Caki2 (cell line): ENCODE results near the gene C16orf90. TPM values are rescaled to one million over a fixed set of nuclear protein-coding genes. Genes with fewer than 3 reads are reported as not detected.
"Not testable (repeated sequence)": the region's sequence is repeated elsewhere in the genome, so short reads cannot be mapped to it uniquely, and the experiment has no call there.

ENCODE experiments used
- DNase-seq: peaks from one replicate; pipeline ENCODE4 v3.0.0-alpha.2; 2015; ENCODE audit warnings: low read depth
- in situ Hi-C: cut with HindIII; loops from 2 replicates; pipeline ENCODE4 v1.10.0; 2016; ENCODE audit warnings: low sequenced_read_pairs, low pct_unique_long_range_greater_than_20kb, mixed read lengths
- total RNA-seq: library from RNA; depleted of rRNA; stranded (reverse); fragments of >200 nt; shearing (Covaris generic); gene quantifications from 2 replicates; pipeline ENCODE4 v1.2.3, GENCODE V29; 2014; ENCODE audit warnings: low replicate concordance

C16orf90 gene
- total RNA-seq, 1 experiment from 2014 or later, result not detected

DNA sequence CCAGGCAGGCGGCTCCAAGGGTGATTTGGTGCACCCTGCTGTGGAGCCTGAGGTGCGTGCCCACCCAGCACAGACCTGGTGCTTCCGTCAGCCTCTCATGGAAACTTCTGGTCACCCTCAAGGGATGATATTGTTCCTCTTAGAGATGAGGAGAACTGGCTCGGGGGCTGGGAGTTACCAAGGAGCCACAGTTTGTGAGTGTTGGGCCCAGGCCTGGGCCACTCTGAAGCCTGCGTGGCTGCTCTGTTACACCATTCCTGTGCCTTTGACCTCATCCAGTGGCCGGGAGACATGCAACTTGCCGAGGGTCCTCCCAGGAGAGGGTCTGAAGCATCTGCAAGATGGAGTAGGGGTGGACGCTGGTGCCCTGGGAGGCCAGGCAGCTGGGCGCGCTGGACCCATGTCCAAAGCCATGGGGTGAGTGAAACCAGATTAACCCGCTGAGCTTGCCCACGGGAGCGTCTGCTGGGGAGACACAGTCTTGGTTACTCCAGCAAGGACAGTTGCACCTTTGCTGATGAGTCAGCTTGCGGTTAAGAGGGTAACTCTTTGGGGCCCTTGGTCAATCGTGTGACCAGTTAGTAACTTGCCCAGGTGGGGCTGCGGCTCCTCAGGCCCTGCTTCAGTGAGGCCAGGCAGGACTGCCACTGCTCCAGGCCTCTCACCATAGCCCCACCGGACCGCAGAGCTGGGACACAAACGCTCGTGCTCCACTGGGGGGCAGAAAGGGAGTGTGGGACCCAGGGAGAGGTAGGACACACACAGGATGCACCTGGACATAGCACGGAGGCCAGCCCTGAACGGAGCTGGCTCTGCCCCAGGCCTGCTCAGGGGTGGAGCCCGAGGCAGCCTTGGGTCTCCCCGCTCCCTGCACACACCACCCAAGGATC, 7.5 kb downstream of the C16orf90 start:
- DNase-seq, result no peak
- in situ Hi-C loops, result no loop called here

GRCh38 chr16:3486506-3487215, 8.6 kb downstream of the C16orf90 start:
- no peak for DNase-seq
- in situ Hi-C loops, result no loop called here

DNA sequence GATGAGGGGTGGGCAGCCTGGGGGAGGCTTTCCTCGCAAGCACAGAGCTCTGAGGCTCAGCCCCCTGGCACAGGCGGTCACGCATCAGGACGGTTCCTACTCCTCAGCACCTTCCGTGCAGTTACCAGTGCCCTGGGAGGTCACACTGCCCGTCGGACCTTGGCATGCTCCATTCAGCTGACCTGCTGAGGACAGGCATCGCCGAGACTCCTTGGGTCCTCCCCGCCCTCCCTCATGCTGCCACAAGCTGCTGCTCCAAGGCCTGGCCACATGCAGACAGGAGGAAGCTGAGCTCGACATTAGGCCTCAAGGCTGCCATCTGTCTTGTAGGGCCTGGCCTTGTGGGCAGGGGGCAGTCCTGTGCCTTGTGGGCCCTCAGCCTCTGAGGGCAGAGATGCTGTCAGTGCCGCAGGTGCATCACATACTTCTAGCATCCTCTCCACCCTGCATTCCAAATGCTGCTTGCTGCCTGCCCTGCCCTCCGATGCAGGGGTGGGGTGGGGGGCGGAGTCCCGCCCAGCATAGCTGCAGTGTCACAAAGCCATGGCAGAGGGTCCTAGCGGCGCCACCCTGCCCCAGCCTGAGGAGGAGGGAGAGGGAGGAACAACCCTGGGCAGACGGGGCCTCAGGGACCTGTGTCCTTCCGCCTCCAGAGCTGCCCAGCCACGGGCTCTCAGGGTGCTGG, 9.3 kb downstream of the C16orf90 start:
- DNase-seq, result no peak
- in situ Hi-C loops, result no loop called here

GRCh38 chr16:3485097-3485745, 10.1 kb downstream of the C16orf90 start:
- DNase-seq, result no peak
- in situ Hi-C loops, result no loop called here

- no peak for DNase-seq
- in situ Hi-C loops, result no loop called here
Observed at GRCh38 chr16:3484318-3485096, 10.8 kb downstream of the C16orf90 start.

DNA sequence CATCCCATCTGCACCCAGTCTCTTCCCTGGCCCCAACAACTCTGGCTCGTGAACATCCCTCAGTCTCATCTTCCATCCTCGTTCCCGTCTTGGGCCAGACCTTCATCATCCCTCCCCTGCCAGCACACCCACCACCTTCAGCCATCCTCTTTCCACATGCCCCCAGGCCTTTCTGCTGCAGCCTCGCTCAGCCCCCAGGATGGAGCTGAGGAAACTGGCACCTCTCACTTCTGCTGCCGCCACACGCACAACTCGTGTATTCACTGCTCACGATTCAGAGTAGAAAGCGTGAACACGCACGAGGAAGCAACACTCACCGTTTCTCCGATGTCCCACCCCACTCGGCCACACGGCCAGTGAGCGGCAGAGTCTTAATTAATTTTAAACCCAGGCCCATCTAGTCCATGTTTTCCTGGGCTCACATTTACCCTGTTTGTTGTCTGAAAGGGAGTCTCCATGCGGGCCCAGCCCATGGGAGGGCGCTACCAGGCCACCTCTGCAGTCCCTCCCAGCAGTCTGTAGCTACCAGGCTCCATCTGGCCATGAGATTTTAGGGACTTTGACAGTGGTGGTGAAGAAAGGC, 12.5 kb downstream of the C16orf90 start:
- DNase-seq, result no peak
- in situ Hi-C loops, result no loop called here

DNA sequence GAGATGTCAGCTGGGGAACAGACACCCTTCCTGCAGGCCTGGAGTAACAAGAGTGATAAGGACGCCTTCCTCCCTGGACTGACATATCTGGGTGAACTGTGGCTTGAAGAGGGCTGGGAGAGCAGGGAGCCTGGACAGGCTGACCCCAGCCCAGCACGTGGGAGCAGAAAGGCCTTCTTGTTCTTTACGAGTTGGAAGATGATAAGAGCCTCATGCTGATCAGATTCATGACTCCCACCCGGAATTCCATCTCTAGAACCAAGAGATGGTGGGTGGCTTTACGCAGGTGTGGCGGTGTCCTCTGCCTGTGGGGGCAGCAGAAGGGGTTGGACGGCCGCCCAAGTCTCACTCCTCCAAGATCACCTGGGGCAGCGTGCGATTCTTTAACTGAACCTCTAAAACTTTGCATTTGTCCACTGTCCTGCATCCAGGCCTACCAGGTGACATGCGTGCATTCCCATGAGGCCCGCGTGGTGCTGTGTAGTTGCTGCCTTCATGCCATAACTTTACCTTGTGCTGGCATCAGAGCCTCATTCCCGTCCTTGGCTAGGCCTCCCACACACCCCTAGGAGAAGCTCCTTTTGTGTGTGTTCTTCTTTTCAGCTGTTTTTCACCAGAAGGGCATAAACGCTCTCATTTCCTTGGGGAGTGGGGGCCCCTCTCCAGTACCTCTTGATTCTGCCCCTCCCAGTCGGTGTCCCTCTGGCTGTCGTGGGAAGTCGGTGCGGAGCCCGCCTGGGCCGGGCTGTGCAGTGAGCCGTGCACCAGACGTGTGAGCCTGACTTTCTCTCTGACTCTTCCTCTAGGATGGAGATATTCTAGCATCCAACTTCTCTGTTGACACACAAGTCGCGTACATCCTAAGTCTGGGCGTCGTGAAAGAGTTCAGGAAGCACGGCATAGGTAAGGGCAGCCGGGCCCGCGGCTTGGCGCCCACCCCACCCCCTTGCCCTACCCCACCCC, 13.3 kb downstream of the C16orf90 start:
- in situ Hi-C loops, result no loop called here
- no peak for DNase-seq

- no peak for DNase-seq
- in situ Hi-C loops, result no loop called here
Observed at GRCh38 chr16:3480901-3481695, 14.2 kb downstream of the C16orf90 start.

- in situ Hi-C loops, result no loop called here
- no peak for DNase-seq
Observed at GRCh38 chr16:3479654-3480216, 15.6 kb downstream of the C16orf90 start.

DNA sequence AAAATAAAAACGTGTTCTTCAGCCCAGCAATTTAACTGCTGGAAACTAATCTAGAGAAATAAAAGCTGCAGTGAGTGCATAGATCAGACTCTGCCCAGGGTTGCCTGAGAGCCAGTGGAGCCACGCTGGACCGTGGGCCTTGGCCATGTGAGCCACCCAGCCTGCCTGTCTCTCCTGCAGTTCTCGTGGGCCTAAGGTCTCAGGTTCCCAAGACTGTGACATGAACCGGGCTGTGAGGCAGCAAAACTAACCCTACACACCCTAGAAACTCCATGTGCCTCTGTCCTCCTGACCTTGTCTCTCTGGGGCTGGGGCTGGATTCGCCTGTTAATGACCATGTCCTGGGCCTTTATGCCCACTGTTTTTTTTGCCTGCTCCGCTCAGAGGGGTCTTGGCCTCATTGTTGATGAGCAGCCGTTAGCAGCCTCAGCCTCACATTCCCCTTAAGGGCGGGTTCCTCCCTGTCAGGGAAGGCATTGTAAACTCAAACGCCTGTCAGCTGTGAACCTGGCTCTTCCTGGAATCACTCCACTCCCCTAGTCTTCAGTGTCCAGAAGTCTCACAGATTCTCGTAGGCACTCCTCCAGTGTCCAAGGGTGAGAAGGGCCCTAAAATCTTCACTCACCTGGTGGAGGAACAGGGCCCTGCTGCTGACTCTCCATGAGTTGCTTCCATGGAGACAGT, 16.9 kb downstream of the C16orf90 start:
- in situ Hi-C loops, result no loop called here
- DNase-seq, result no peak

- in situ Hi-C loops, result no loop called here
Observed at GRCh38 chr16:3476409-3476808, 18.9 kb downstream of the C16orf90 start.

GRCh38 chr16:3475604-3476375, 19.5 kb downstream of the C16orf90 start:
- no peak for DNase-seq
- in situ Hi-C loops, result no loop called here

More at GRCh38 chr16:3476409-3476808, 18.9 kb downstream of the C16orf90 start:
- no peak for DNase-seq

GRCh38 chr16:3474870-3475269, 20.4 kb downstream of the C16orf90 start:
- DNase-seq, in situ Hi-C loops: not testable (repeated sequence)

DNA sequence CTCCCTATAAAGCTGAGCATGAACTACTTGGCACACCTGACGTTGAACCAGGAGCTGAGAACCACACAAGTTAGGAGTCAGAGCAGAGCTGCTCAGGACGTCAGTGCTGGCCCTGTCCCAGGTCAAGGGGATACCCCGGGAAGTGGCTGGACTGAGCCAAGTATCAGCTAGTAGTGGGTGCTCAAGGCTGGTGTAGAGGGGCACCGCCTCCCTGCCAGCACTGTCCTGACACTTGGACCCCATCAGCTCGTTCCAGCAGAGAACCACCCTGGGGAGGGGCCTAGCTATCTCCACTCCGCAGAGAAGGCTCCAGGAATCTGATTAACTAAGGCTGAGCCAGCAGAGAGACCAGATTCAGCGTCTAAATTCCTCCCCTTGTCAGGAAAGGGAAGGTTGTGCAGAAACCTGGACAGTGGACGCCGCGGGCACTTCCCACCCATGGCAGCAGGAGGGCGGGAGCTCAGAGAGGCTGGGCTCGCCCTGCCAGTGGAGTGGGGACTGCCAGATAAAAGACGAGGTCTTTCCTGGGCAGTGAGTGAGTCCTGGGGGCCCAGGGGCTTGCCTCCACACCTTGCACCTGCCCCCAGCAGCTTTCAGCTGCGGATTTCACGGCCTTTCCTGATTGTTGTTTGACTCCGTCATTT, 21.0 kb downstream of the C16orf90 start:
- in situ Hi-C loops, result no loop called here
- no peak for DNase-seq
